Lower lobe of right lung (tissue), 2 donors: Measurements from ENCODE around the gene RCAN3. TPM values are rescaled to one million over a fixed set of nuclear protein-coding genes. Genes with fewer than 3 reads are reported as not detected.
A peak's percentile ranks its signal among the peaks of the same experiment; 100 is the strongest.
"Not testable (repeated sequence)": the region's sequence is repeated elsewhere in the genome, so short reads cannot be mapped to it uniquely, and the experiment has no call there.

Experiments
- ATAC-seq, 2 donors: fragments of 200-7000 bp; cut with Tn5 transposase; one replicate each; pipeline ENCODE4 v1.9.1; 2020 to 2022; ENCODE audit warnings: mild to moderate bottlenecking in 2 of 2, moderate library complexity in 2 of 2
- DNase-seq: peaks from one replicate; pipeline ENCODE4 v3.0.0-alpha.2; 2020
- H3K27ac ChIP-seq: fragments of 200-600 bp; one replicate; pipeline ENCODE4 v1.8.0; 2022
- H3K27me3 ChIP-seq: fragments of 200-600 bp; one replicate; pipeline ENCODE4 v1.8.0; 2022; ENCODE audit warnings: low read depth
- H3K36me3 ChIP-seq: fragments of 200-600 bp; one replicate; pipeline ENCODE4 v1.8.0; 2022; ENCODE audit warnings: mild to moderate bottlenecking
- H3K4me1 ChIP-seq: fragments of 200-600 bp; one replicate; pipeline ENCODE4 v1.8.0; 2022
- H3K4me3 ChIP-seq: fragments of 200-600 bp; one replicate; pipeline ENCODE4 v1.8.0; 2022; ENCODE audit warnings: mild to moderate bottlenecking
- H3K9me3 ChIP-seq: fragments of 200-600 bp; one replicate; pipeline ENCODE4 v1.8.0; 2022
- CTCF ChIP-seq: fragments of 200-600 bp; IDR thresholded peaks from one replicate; pipeline ENCODE4 v1.8.0; 2022; ENCODE audit warnings: antibody characterized with exemption, mild to moderate bottlenecking
- intact Hi-C: fragments of 100-400 bp; cut with DNase I; formaldehyde crosslinking; loops from one replicate; pipeline ENCODE4 v1.11.0; 2022
- total RNA-seq: library from RNA; stranded (reverse); fragmentation: NEBNext Ultra II Directional; extraction: Animal tissue kit (Norgen Biotek cat#: 25700); gene quantifications from one replicate; pipeline ENCODE4 v1.2.1, GENCODE V29; 2021
- donor health status: DM: no; HTN: yes; CAD: no; lungs with severe emphysema.

The RCAN3 gene
- total RNA-seq, 1 donor from 2014 or later: 16.7 TPM

GRCh38 chr1:24491577-24492360 is 10.9 kb upstream of the RCAN3 start:
- peaks cover 3% of the 10 kb centered on the region for H3K27me3 ChIP-seq
- no peak overlapping the region for H3K4me3 ChIP-seq
- no peaks in the 10 kb centered on the region for H3K36me3 ChIP-seq
- no peak for ATAC-seq
- H3K4me1 ChIP-seq: no peaks in the 10 kb centered on the region
- no peak for TF ChIP-seq CTCF
- no peak overlapping the region for H3K27ac ChIP-seq
- intact Hi-C loops: no loop called here
- DNase-seq: no peak
- H3K9me3 ChIP-seq: no peaks in the 10 kb centered on the region

- intact Hi-C loops, H3K36me3 ChIP-seq, DNase-seq, H3K27me3 ChIP-seq, ATAC-seq, H3K27ac ChIP-seq, H3K9me3 ChIP-seq, H3K4me1 ChIP-seq, H3K4me3 ChIP-seq: not testable (repeated sequence)
Observed at GRCh38 chr1:24492935-24493334, 9.7 kb upstream of the RCAN3 start.

- H3K27me3 ChIP-seq: peaks cover 3% of the 10 kb centered on the region
- ATAC-seq (no peak), DNase-seq (no peak)
- no peak overlapping the region for H3K27ac ChIP-seq
- no peaks in the 10 kb centered on the region for H3K9me3 ChIP-seq
- no peaks in the 10 kb centered on the region for H3K4me1 ChIP-seq
- intact Hi-C loops: no loop called here
- H3K4me3 ChIP-seq: no peak overlapping the region
- H3K36me3 ChIP-seq: no peaks in the 10 kb centered on the region
- no peak for TF ChIP-seq CTCF
Observed at GRCh38 chr1:24493785-24494184, 8.9 kb upstream of the RCAN3 start.

- DNase-seq (no peak), ATAC-seq (no peak)
- intact Hi-C loops: no loop called here
- Histone ChIP-seq H3K4me3 (no peak overlapping the region), H3K27me3 (no peaks in the 10 kb centered on the region), H3K36me3 (no peaks in the 10 kb centered on the region), H3K4me1 (peaks cover 17% of the 10 kb centered on the region), H3K9me3 (no peaks in the 10 kb centered on the region), H3K27ac (no peak overlapping the region)
- TF ChIP-seq CTCF: no peak
Observed at GRCh38 chr1:24498589-24498988, 4.0 kb upstream of the RCAN3 start.

- H3K36me3 ChIP-seq: no peaks in the 10 kb centered on the region
- no peak for TF ChIP-seq CTCF
- intact Hi-C loops: no loop called here
- H3K4me1 ChIP-seq: peaks cover 24% of the 10 kb centered on the region
- no peak overlapping the region for H3K4me3 ChIP-seq
- no peaks in the 10 kb centered on the region for H3K9me3 ChIP-seq
- no peak for ATAC-seq
- DNase-seq: no peak
- no peaks in the 10 kb centered on the region for H3K27me3 ChIP-seq
- H3K27ac ChIP-seq: no peak overlapping the region
Observed at GRCh38 chr1:24500448-24501048, 2.1 kb upstream of the RCAN3 start.

- DNase-seq: peak; percentile 55
- ATAC-seq: no peak
- Histone ChIP-seq H3K9me3 (no peaks in the 10 kb centered on the region), H3K4me3 (peak overlapping the region; percentile 76), H3K27me3 (no peaks in the 10 kb centered on the region), H3K4me1 (peaks cover 24% of the 10 kb centered on the region), H3K27ac (peak overlapping the region; percentile 92), H3K36me3 (no peaks in the 10 kb centered on the region)
- TF ChIP-seq CTCF: no peak
- intact Hi-C loops: no loop called here
Observed at GRCh38 chr1:24501371-24502064, 1.1 kb upstream of the RCAN3 start.
